Right renal cortex interstitium (tissue), 3 donors: ENCODE results near the gene PPP1R14C. TPM values are rescaled to one million over a fixed set of nuclear protein-coding genes. Genes with fewer than 3 reads are reported as not detected.
"Not testable (repeated sequence)": the region's sequence is repeated elsewhere in the genome, so short reads cannot be mapped to it uniquely, and the experiment has no call there.

Experiments used
- DNase-seq, 3 donors: peaks; one replicate each; pipeline ENCODE4 v3.0.0-alpha.2; 2013; ENCODE audit warnings: low read depth in 3 of 3, low spot score in 2 of 3
- polyA plus RNA-seq, 3 donors: library from polyadenylated mRNA; unstranded; fragments of 120-200 nt; gene quantifications; one replicate each; pipeline ENCODE4 v1.2.1, GENCODE V29; 2013; ENCODE audit not compliant: insufficient read length in 3 of 3

Gene PPP1R14C
- polyA plus RNA-seq, 3 donors, result 23.3 to 25.1 (median 24.7) TPM

- no peak for DNase-seq
Measured at GRCh38 chr6:150165020-150165702, 22.3 kb downstream of the PPP1R14C start.

DNA sequence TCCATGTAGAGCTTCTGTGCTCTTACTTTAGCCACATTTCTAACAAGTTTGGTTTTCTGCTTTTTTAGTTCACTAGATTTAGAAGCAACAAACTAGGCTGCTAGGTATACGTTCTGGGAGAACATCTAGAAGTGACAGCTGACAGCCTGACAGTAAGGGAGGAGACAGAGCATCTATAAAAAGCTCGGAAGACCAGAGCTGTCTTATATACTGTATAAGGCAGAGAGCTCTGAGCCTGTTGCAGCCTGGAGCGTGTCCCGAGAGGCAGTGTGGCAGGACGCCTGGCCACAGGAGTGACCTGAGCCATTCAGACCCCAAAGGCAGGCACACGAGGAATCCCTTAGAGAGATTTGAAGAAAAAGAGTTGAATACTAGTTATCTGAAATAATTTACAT lies 24.6 kb downstream of the PPP1R14C start:
- no peak for DNase-seq

- no peak for DNase-seq
Measured at GRCh38 chr6:150169181-150169580, 26.3 kb downstream of the PPP1R14C start.

DNA sequence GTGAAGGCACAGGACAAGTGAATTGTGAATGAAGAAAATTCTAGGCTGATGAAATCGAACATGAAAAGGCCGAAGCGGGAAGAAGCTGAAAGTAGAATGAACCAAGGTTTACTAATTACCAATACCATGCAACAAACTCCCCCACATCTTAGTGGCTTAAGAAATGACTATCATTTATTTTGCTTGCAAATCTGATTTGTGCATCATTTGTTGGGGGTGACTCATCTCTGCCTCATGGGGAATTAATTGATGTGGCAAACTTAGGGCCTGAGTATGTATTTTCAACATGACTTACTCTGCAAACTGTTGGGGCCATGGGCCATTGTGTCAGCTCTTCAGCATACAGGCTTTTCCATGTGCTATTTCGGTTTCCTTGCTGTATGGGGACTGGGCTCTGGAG lies 26.8 kb downstream of the PPP1R14C start:
- DNase-seq, result no peak

- DNase-seq, result no peak
Measured at GRCh38 chr6:150172929-150173328, 30.1 kb downstream of the PPP1R14C start.

DNA sequence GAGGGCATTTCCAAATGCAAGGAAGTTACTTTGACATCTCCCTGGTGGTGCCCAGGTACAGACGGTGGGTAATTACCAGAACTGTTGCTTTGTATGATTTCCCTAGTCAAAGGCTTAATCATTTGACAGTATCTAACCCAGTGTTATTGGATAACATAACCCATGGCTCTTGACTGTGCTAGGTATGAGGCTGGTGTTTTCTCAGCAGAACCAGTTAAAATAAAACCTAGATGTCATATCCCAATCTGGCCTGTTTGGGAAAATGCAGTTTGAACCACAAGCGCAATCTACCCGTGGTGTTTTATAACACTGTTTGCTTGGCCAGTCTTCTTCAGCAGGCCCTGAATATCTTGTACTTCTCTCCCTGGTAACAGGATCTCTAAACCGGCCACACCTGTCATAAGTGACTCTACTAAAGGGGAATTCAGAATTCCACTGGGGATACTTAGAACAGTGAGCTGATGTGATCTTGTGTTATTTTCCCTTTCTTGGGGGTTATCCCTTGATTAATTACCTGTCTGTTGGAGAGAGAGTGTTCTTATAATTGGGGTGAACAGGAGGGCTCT lies 32.8 kb downstream of the PPP1R14C start:
- no peak for DNase-seq

DNA sequence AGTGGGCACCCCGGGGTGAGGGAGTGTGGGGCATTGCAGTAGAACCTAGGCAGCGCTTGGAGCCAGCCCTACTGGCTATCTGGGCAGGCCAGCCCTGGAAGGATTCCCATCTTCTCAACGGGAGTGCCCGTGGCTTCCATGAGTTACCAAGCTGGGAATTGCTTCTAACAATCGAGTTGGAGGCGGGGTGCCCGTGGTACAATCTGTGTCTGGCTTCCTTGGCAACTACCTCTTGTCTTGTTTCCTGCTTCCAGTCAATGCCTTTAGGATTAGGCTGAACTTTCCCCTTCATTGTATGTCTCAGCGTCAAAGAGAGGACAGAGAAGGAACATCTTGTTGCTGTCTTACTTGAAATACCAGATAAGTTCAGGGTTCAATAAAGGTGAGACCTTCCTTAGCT lies 33.3 kb downstream of the PPP1R14C start:
- DNase-seq, result no peak

DNA sequence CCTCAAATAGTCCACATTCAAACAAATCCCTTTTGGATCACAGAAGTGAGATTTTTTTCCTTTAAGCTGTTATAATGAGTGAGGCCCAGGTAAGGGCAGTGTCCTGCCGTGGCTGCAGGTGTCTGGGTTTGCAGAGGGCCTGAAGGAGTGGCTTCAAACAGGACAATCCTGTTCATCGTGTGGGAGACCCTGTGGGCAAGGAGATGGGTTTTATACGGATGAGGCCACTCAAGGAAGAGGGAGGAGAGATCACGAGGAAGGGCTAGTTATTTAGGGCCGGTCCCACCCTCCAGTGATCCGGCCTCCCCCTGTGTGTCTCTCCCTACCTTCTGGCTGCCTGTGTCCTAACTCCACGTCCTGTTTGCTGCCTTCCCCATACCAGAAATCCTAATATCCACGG lies 33.8 kb downstream of the PPP1R14C start:
- DNase-seq, result no peak

GRCh38 chr6:150177259-150177951 lies 34.6 kb downstream of the PPP1R14C start:
- no peak for DNase-seq

- DNase-seq, result peak in 1 of 3 donors; percentile 58
Measured at GRCh38 chr6:150177952-150178520, 35.2 kb downstream of the PPP1R14C start.

DNA sequence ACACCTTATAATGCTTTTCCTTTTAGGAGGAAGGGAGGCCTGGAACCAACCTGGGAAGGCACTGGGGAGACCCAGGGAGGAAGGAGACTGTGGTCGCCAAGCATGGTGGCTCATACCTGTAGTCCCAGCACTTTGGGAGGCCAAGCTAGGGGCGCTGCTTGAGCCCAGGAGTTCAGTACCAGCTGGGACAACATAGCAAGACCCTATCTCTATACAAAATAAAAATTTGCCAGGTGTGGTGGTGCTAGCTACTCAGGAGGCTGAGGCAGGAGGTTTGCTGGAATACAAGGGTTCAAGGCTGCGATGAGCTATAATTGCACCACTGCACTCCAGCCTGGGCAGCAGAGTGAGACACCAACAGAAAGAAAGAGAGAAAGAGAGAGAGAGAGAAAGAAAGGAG lies 36.2 kb downstream of the PPP1R14C start:
- no peak for DNase-seq

- not testable (repeated sequence) for DNase-seq
Measured at GRCh38 chr6:150179907-150180424, 37.1 kb downstream of the PPP1R14C start.

DNA sequence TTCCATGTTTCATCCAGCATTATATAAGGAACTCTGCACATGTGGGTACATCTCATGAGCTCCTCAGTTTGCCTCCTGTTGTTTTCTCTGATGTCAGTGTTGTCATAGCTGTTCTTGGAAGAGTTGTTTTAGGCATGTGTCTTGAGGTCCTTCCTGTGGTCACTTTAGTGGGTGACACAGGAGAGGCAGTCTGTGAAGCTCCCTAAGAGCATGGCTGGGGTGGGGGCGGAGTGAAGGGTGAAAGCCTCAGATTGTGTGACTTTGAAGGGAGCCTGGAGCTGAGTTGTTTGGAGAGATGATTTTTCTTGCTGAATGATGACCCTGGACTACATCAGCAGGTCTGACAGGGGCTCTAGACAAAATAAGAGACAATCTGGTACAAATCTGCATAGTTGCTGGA lies 37.7 kb downstream of the PPP1R14C start:
- no peak for DNase-seq

DNA sequence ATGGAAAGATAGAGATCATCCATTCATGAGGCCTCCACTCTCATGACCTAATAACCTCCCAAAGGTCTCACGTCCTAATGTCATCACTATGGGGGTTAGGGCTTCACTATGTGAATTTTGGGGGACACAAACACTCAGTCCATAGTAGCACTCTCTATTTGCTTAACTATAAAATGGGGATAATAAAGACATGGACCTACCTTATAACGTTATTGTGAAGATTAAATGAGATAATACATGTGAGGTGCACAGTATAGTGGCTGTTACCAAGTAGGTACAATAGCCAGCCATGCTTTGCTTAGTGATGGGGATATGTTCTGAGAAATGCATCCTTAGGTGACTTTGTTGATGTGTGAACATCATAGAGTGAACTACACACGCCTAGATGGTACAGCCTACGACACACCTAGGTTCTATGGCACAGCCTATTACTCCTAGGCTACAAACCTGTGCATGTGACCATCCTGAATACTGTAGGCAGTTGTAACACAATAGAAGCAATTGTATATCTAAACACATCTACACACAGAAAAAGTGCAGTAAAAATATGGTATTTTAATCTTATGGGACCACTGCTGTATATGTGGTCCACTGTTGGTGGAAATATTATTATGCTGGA lies 39.7 kb downstream of the PPP1R14C start:
- DNase-seq, result no peak

- DNase-seq, result no peak
Measured at GRCh38 chr6:150183105-150183504, 40.3 kb downstream of the PPP1R14C start.

- no peak for DNase-seq
Measured at GRCh38 chr6:150183966-150184365, 41.1 kb downstream of the PPP1R14C start.

- DNase-seq, result no peak
Measured at GRCh38 chr6:150184850-150185731, 42.2 kb downstream of the PPP1R14C start.

GRCh38 chr6:150185732-150186117 lies 42.9 kb downstream of the PPP1R14C start:
- no peak for DNase-seq

DNA sequence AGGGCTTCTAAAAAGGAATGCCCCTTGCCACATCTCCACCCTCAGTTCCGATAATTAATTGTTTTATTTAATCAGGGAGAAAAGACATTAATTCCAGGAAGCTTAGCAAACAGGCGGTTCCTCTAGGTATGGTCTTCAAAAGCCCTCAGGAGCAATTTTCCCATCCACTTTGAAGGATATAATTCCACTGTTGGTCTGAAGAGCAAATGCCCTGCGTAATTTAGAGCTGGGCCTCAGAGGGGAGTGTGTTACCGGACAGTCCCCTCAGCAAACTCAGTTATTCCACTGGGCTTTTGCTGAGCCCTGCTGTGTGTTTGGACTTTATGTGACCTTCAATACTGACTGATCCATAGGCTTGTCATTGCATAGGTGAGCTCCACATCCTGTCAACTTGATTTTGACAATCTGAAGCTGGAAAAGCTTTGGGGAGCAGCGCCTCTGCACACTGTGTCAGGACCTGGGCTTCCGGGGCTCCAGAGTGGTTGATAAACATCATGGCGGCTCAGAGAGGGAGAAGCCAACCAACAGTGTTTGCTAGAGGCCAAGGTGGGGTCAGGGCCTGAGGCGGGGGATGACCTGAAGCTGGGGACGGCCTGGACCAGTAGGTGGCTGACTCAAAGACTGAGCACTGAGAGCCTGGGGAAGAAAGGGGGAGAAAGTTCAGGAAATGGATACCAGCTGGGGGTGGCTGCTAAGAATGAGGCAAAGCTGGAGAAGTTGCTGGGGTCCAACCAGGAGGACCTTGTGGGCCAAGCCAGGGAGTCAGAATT lies 43.5 kb downstream of the PPP1R14C start:
- no peak for DNase-seq
